Breast epithelium (tissue), 3 donors: ENCODE results near the gene MGME1.

Experiments used
- CTCF ChIP-seq, 3 donors: fragments of 450-650 bp; IDR thresholded peaks; one replicate each; pipeline ENCODE4 v1.5.1; 2016 to 2017; ENCODE audit warnings: antibody characterized with exemption in 3 of 3, mild to moderate bottlenecking in 3 of 3, moderate library complexity in 3 of 3
- POLR2A ChIP-seq: fragments of 450-650 bp; IDR thresholded peaks from one replicate; pipeline ENCODE4 v1.6.1; 2016; ENCODE audit warnings: antibody characterized with exemption, mild to moderate bottlenecking, moderate library complexity
- POLR2AphosphoS5 ChIP-seq, 3 donors: sonication (generic); formaldehyde crosslinking; IDR thresholded peaks; one replicate each; pipeline ENCODE4 v1.6.1; 2017; ENCODE audit warnings: antibody characterized with exemption in 3 of 3

GRCh38 chr20:17931513-17931912, 37.3 kb upstream of the MGME1 start:
- TF ChIP-seq POLR2AphosphoS5 (IDR thresholded peaks at IDR 0.05), result no peak
- no peak for TF ChIP-seq CTCF (IDR thresholded peaks at IDR 0.05)
- TF ChIP-seq POLR2A, result no peak
